Tibial nerve (tissue), 4 donors: ENCODE measurements around the gene APOC1.

Experiments used
- EP300 ChIP-seq, 2 donors: sonication (generic); formaldehyde crosslinking; IDR thresholded peaks; one replicate each; pipeline ENCODE4 v1.6.1; 2017; ENCODE audit warnings: antibody characterized with exemption in 2 of 2, mild to moderate bottlenecking in 1 of 2
- POLR2A ChIP-seq, 2 donors: fragments of 450-650 bp; IDR thresholded peaks; one replicate each; pipeline ENCODE4 v1.6.1; 2017; ENCODE audit warnings: antibody characterized with exemption in 2 of 2, mild to moderate bottlenecking in 2 of 2, moderate library complexity in 2 of 2
- TF ChIP-seq, protein P1 (sequence below), 5 experiments: fragments of 200-600 bp in 3 of 5; fragments of 450-650 bp in 2 of 5; sonication (generic) in 3 of 5; IDR thresholded peaks; one replicate each; pipeline ENCODE4 v1.5.1; 2016 to 2019; ENCODE audit warnings: antibody characterized with exemption in 5 of 5, mild to moderate bottlenecking in 3 of 5, moderate library complexity in 2 of 5

DNA sequence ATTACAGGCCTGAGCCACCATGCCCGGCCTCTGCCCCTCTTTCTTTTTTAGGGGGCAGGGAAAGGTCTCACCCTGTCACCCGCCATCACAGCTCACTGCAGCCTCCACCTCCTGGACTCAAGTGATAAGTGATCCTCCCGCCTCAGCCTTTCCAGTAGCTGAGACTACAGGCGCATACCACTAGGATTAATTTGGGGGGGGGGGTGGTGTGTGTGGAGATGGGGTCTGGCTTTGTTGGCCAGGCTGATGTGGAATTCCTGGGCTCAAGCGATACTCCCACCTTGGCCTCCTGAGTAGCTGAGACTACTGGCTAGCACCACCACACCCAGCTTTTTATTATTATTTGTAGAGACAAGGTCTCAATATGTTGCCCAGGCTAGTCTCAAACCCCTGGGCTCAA, 4.6 kb upstream of the APOC1 start:
- TF ChIP-seq, protein P1, sequence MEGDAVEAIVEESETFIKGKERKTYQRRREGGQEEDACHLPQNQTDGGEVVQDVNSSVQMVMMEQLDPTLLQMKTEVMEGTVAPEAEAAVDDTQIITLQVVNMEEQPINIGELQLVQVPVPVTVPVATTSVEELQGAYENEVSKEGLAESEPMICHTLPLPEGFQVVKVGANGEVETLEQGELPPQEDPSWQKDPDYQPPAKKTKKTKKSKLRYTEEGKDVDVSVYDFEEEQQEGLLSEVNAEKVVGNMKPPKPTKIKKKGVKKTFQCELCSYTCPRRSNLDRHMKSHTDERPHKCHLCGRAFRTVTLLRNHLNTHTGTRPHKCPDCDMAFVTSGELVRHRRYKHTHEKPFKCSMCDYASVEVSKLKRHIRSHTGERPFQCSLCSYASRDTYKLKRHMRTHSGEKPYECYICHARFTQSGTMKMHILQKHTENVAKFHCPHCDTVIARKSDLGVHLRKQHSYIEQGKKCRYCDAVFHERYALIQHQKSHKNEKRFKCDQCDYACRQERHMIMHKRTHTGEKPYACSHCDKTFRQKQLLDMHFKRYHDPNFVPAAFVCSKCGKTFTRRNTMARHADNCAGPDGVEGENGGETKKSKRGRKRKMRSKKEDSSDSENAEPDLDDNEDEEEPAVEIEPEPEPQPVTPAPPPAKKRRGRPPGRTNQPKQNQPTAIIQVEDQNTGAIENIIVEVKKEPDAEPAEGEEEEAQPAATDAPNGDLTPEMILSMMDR (IDR thresholded peaks at IDR 0.05), result no peak
- TF ChIP-seq POLR2A (IDR thresholded peaks at IDR 0.05), result no peak
- TF ChIP-seq EP300 (IDR thresholded peaks at IDR 0.05), result no peak
